Stimulated activated CD4-positive, alpha-beta T cell treated with anti-CD3 and anti-CD28 coated beads, Interleukin-4, amount 100 ng/mL, for 4 hours (primary cell): ENCODE results near the gene GLUL.
"Not testable (repeated sequence)": the region's sequence is repeated elsewhere in the genome, so short reads cannot be mapped to it uniquely, and the experiment has no call there.

Source experiments
- DNase-seq, 2 experiments: peaks; one replicate each; pipeline ENCODE4 v3.0.0-alpha.2; 2020

The GLUL gene

GRCh38 chr1:182359645-182360044 is 31.9 kb downstream of the GLUL start:
- no peak for DNase-seq

- no peak for DNase-seq
These were observed 33.7 kb downstream of the GLUL start for GRCh38 chr1:182357913-182358312.

GRCh38 chr1:182357171-182357570 is 34.4 kb downstream of the GLUL start:
- DNase-seq, result no peak

- no peak for DNase-seq
These were observed 35.9 kb downstream of the GLUL start for GRCh38 chr1:182355723-182356098.

- DNase-seq, result no peak
These were observed 39.7 kb downstream of the GLUL start for GRCh38 chr1:182351790-182352364.

GRCh38 chr1:182350839-182351238 is 40.8 kb downstream of the GLUL start:
- DNase-seq, result no peak

GRCh38 chr1:182348961-182349747 is 42.4 kb downstream of the GLUL start:
- no peak for DNase-seq

- no peak for DNase-seq
These were observed 44.6 kb downstream of the GLUL start for GRCh38 chr1:182347019-182347418.

GRCh38 chr1:182340233-182341058 is 51.1 kb downstream of the GLUL start:
- no peak for DNase-seq

- no peak for DNase-seq
These were observed 51.9 kb downstream of the GLUL start for GRCh38 chr1:182339684-182340083.

- DNase-seq, result no peak
These were observed 52.7 kb downstream of the GLUL start for GRCh38 chr1:182338806-182339370.

GRCh38 chr1:182337736-182338571 is 53.6 kb downstream of the GLUL start:
- no peak for DNase-seq

- no peak for DNase-seq
These were observed 55.6 kb downstream of the GLUL start for GRCh38 chr1:182335771-182336566.

- DNase-seq, result not testable (repeated sequence)
These were observed 58.5 kb downstream of the GLUL start for GRCh38 chr1:182333071-182333571.

- no peak for DNase-seq
These were observed 59.1 kb downstream of the GLUL start for GRCh38 chr1:182332261-182333060.
